Hepatocyte (in vitro differentiated cells): ENCODE results near the gene SOD2.

Source experiments
- CTCF ChIP-seq: fragments of 200-600 bp; sonication (generic); IDR thresholded peaks from 2 replicates; pipeline ENCODE4 v1.5.1; 2016; ENCODE audit warnings: antibody characterized with exemption, mild to moderate bottlenecking; ENCODE audit not compliant: poor library complexity
- EZH2 ChIP-seq: fragments of 200-600 bp; sonication (generic); IDR thresholded peaks from 2 replicates; pipeline ENCODE4 v1.6.1; 2016; ENCODE audit warnings: antibody characterized with exemption, mild to moderate bottlenecking, borderline replicate concordance

GRCh38 chr6:159677506-159678165, 15.4 kb downstream of the SOD2 start:
- TF ChIP-seq EZH2 (no peak), CTCF (no peak)
